Stimulated activated CD8-positive, alpha-beta memory T cell treated with anti-CD3 and anti-CD28 coated beads, Interleukin-7, amount 100 ng/mL, for 24 hours (primary cell): Measurements from ENCODE around the gene ZNF469.

Source experiments
- DNase-seq: peaks from one replicate; pipeline ENCODE4 v3.0.0-alpha.2; 2020; ENCODE audit warnings: low read depth

ZNF469 gene

DNA sequence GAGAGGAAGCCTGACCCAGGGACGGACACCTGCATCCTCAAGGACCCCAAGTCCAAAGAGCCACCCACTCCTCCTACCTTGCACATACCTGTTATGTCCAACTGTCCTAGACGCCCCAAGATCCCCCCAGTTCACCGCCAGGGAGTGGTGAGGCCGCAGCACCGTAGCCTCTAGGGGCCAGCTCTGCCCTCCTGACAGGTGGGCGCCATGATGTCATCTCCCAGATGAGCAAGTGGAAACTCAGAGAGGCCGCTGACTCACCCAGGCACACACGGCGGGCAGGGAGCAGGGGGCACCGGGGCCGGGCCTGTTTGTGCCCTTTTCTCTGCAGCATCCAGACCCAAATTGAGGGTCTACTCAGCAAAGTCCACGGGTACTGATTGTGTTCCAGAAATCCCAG, 4.8 kb upstream of the ZNF469 start:
- no peak for DNase-seq

DNA sequence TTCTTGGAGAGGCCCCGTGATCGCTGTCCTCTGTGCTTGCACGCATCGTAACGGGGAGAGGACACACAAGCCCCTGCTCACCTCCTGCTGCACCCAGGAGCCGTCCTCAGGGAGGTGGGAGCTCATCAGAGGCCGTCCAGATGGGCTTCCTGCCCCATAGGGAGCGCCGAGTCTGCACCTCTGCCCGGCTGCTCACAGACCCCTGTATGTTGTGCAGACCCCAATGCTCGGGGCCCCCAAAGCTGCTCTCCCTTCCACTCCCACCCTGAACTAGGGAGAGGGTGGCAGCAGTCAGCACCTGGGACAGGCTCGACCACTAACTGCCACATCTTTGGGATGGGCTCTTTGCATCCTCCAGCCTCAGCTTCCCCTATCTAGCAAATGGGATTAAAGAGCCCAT, 4.4 kb upstream of the ZNF469 start:
- no peak for DNase-seq

DNA sequence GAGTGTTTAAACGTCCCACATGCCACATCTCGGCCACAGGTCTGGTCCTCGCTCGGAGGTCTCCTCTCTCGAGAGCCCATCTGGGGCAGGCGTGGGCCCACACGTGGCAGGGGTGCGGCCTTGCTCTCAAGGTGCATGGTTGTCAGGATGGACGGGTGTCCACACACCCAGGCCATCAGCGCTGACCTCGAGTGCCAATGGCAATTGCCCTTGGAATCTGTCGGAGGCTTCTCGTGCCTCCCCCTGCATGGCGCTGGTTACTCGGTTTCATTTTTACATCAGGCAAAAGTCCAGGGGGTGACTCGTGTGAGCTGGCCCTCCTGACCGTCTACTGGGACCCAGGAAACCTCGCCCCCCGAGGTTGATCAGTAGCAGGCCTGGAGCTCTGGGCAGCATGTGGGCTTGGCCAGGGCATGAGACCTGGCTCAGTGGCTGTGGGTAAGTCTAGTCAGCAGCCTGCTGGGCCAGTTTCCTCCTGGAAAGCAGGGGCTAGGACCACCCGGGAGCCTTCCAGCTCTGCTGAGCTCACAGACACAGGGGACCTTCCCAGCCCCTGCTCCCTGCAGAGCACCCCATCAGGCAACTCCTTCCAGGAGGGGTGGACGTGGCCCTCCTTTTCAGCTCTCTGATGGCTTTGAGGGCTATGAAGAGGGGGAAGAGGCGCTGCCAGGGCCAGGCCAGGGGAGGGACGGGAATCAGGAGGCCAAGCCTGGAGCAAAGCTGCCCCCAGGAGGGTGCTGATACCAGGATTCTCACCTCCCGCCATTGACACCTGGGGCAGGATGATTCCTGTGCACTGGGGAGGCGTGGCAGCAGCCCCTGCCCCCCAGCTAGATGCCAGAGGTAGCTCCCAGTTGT, 3.7 kb upstream of the ZNF469 start:
- DNase-seq, result no peak

DNA sequence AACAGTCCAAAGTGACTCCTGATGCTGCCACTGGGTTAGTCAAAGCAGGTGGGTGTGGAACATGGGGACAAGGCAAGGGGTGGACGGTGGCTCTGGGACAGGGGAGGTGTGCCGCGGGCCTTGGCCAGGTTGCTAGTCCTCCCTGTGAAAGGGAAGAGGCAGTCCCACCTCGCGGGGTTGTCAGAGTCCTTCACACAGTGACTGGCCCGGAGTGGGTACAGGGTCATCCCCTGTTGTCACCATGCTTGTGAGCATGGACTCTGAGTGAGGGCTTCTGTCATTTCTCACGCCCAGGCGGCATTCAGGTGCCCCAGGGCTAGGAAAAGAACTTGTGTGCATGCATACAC, 3.1 kb upstream of the ZNF469 start:
- DNase-seq, result no peak

DNA sequence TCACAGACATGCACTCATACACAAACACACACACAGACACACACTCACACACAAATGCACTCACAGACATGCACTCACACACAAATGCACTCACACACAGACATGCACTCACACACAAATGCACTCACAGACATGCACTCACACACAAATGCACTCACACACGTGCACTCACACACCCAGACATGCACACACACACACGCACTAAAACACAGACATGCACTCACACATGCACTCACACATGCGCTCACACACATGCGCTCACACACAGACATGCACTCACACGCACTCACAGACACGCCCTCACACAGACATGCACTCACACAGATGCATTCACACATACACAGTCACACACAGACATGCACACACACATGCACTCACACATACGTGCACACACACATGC, 2.7 kb upstream of the ZNF469 start:
- DNase-seq, result no peak

DNA sequence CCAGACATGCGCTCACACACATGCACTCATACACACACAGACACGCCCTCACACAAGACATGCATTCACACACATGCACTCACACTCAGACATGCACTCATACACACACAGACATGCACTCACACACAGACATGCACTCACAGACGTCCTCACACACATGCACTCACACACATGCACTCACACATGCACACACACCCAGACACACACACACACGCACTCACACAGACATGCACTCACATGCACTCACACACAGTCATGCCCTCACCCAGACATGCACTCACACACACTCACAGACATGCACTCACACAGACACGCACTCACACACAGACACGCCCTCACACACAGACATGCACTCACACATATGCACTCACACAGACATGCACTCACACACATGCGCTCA, 2.1 kb upstream of the ZNF469 start:
- no peak for DNase-seq

DNA sequence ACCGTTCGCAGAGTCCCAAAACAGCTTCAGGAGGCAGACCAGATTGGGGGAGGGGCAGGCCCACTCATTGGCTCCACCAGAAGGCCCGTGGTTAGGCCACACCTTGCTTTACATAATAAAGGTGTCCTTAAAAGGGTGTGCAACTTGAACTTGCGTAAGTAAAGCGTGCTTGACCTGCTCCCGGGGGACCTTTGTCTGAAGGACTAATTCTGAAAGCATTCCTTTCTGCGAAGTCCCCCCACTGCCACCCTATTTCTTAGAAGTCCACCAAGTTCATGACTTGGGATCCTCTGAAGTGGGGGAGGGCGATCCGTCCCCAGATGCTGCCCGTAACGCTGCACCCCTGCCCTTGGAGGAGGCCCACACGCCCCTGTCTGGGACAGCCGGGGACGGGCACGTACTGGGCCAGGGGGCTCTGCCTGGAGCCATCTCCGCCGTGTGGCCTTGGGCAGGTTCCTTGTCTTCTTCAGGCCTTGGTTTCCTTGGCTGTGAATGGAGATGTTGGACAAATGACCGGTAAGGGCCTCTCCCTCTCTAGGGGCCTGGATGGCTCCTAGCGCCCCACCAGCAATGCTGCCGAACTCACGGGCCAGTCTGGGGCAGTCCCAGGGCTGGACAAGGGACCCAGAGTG, 823 bp upstream of the ZNF469 start:
- DNase-seq, result no peak

DNA sequence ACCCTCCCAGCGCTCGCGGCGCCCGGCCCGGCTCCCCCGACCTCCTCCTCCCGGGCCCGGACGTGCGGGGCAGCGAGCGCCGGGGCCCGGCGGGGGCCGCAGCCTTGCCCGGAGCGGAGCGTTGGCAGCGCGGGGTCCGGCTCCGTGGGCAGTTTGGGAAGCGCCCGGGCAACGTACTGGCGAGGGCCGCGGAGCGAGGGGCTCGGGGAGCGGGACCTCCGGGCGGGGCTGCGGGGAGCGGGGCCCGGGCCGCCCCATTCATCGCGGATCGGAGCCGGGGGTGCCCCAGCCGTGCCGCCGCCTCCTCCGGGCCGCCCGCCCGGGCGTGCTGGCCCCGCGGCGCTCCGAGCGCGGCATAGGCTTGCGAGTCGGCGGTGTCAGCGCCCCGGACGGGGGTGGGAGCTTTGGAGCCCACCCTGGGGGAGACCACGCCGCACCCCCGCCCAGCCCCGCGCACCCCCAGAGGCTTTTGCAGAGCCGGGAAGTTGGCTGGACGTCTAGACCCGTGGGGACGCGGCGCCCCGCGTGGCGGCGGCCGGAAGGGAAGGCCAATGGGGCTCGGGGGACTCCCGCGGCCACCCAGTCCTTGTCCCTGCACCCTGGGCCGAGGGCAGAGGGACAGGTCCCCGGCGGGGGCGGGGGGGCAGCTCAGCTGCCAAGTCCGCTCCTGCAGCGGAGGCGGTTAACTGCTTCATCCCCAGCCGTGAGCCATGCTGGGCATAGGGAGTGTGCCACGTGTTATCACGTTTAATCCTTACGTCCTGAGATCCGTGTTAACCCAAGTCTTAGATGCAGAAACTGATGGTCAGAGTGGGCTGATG, 852 bp downstream of the ZNF469 start:
- no peak for DNase-seq

DNA sequence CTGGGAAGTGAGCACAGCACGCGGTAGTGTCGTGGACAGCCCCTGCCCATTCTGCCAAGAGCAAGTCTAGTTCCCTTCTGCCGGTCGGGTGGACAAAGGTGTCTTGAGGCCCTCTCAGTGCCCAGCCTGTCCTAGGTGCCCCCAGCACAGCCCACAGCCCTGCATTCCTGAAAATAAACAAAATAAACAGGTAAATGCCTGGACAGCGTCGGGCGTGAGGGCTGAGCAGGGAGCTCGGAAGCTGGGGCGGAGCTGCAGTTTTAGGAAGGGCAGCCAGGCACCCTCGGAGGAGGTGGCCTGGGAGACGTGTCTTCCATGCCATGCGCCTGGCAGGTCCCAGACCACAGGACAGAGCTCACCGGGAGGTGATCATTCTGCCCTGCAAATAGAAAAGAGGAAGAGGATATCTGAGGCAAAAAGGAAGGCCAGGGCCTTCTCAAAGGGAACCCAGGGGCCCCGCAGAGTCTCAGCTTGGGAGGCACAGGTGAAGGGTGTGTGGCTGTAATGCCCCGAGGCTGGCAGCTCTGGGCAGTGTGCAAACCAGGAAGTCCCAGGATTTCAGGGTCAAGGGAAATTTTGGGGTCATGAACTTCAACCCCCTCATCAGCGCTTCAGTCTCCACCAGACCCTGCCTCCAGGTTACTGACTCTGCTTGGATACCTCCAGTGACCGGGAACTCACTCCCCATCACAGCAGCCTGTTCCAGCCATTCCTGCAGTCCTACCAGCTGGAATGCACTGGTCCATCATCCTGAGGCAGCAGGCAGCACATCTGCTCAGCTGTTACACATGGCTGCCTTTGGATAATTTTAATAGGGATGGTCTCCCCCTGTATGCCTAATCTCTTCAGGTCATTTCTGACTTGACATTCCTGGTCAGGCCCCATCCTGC, 1.7 kb downstream of the ZNF469 start:
- DNase-seq, result no peak

DNA sequence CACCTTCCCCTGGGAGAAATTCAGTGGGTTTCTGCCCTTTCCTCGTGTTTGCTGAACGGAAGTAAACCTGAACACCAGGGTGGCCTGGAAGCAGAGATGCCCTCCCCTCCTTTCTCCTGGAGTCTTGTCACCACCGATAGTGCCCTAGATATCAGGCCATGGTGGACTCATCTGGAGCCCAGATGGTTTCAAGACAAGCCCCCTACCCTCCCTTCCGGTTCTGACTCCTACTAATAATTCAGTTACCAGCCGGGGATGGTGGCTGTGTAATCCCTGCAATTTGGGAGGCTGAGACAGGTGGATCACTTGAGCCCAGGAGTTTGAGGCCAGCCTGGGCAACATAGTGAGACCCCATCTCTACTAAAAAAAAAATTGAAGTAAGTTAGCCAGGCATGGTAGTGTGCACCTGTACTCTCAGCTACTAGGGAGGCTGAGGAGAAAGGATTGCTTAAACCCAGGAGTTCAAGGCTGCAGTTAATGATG, 2.4 kb downstream of the ZNF469 start:
- DNase-seq, result no peak

DNA sequence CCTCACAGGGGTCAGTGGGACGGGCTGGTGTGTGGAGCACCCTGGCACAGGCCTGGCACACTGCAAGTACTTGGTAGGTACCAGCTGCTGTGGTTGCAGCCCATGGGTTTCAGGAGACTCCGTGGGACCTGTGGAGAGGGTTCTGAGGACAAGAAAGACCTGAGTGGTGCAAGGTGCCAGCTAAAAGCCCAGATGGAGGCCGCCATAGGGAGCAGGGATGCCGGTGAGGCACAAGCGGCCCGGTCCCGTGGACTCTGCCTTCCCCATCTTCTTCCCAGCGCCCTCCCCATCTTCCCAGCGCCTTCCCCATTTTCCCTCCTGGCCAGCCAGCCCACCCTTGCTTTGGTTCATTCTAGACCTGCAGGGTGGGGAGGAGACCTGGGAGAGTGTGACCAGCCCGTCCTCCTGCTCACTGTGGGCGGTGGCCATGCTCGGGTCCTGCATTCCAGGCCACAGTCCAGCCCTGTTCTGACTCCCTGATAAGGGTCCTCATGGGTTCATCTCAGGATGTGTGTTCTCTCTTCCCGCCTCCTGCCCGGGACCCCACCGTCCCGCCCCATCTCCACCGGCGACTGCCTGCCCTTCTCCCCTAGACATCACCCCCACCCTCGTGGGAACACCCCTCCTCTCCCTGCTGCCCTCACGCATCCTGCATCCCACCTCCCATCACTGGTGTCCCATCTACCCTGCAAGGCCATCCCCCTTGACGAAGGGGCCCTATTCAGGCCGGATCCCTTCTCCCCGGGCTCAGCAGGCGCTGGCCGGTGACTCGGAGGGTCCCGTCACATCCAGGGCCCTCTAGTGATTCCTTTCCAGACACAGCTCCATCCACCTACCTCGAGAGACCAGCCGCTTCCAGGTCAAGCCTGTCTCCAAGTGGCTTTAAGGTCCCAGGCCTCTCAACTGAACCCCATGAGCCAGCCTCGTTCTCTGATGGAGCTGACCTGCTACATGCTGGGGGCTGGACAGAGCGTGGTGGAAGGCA, 3.4 kb downstream of the ZNF469 start:
- no peak for DNase-seq

DNA sequence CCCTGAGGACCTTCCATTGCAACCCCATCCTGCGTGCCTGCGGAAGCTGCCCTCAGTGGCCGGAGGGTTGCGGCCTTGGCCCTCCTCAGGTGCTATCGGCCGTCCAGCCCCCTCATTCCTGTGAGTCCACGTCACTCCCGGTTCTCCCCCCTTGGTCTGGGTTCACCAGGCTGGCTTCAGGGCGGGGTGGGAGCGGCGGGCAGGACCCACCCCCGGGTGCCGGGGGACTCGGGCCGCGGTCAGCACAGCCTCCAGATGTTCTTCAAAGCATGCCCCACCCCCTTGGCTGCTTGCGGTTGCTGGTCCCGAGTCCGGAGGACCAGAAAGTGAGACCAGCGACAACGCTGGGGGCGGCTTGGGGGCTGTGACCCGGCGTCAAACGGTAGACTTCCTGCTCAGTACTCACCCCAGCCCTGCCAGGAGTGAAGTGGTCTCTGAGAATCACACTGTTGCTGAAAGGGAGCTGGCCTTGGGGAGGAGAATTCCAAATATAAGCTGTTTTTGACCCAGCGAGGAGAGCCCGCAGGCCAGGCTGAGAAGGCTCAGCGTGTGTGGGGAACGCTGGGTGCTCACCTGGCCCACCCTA, 4.5 kb downstream of the ZNF469 start:
- no peak for DNase-seq

DNA sequence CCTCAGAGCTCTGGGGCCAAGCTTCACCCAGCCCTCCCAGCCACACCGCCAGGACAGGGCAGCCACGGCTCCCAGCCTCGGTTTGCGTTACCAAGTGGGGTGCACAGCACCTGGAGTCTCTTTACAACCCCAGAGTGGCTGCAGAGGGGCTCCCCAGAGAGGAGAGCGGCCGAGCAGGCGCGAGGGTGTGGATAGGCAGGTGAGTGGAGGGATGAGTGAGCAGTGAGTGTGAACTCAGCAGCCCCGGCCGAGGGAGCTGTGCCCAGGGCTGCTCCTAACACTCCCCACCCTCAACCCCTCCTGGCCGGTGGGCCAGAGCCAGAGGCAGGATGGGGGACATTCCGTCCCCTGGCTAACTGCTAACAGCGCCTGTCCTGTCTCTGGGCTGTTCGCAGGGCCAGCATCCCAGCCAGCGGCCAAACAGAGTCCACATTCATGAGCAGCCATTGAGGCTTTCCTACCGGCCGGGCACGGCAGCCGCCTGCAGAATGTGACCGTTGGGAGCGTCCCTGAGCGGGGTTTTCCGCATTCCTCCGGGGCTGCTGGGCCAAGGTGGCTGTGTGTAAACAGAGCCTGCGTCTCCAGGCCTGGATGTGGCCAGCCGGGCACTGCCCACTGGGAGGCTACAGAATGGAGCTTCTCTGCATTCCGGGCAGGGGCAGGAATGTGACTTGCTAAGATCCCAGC, 5.3 kb downstream of the ZNF469 start:
- no peak for DNase-seq

DNA sequence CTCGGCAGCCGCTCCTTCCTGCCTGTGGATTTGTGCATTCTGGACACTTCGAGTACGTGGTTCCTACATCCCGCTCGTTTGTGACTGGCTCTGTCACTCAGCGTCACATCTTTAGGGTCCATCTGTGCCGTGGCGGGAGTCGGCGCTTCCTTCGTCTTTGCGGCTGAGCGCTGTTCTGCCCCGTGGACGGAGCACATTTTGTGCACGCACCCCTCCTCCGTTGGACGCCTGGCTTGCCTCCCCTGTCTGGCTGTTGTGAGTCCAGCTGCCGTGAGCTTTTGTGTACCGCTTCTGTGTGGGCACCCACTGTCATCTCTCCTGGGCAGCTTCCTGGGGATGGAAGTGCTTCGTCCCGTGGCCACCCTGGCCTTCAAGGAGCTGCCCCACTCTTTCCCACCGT, 6.4 kb downstream of the ZNF469 start:
- no peak for DNase-seq

DNA sequence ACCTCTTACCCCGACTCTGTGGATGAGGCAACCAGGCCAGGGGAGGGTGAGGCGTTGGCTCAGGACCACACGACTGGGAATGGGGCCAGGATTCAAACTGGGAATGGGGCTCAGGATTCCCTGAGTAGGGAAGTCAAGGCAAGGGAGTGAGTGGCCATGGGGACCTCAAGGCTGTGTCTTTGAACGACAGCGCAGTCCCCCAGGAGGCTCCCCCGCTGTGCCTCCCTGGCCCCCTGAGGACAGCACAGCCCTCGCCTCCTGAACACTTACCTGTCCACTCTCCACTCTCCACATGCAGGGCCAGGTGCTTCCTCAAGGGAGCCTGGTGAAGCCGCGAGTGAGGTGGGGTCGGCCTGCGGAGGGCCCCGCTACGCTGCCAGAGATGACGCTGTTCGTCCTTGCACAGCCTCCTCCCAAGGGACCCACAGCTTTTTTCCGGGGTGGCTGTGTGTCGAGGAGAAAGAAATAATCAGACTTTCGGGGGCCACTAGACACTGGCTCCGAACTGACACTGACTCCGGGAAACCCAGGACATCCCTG, 6.9 kb downstream of the ZNF469 start:
- no peak for DNase-seq

DNA sequence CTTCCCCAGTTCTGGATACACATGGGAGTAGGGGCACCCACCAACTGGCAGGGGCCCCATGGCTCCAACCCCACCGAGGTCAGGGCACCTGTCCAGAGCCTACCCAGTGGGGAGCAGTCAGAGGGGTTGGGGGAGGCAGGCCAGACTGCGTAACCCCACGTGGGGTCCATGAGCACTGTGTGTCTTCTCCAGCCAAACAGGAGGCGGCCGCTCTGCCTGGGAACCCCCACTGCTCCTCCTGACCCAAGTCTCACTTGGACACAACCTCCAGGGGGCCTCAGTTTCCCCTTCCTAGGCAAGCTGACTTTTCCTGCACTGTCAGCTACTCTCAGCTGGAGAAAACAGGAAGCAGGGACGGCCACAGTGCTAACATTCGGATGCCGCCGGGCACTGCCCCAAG, 7.5 kb downstream of the ZNF469 start:
- no peak for DNase-seq

DNA sequence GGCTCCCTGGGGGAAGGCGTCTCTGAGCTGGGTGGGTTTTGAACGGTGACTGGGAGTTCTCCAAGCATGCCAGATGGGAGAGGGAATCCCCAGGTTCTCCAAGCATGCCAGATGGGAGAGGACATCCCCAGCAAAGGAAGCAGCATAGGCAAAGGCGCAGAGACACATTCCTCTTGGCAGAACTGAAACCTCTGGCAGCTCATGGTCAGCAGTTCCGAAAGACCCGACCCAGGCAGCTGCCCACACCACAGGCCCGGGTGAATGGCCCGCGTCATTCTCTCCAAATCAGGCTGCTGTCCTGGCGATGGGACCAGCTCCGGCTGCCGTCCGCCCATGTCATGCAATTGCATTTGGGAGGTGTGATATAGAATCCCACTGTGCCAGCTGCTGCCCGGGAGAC, 8.0 kb downstream of the ZNF469 start:
- no peak for DNase-seq

DNA sequence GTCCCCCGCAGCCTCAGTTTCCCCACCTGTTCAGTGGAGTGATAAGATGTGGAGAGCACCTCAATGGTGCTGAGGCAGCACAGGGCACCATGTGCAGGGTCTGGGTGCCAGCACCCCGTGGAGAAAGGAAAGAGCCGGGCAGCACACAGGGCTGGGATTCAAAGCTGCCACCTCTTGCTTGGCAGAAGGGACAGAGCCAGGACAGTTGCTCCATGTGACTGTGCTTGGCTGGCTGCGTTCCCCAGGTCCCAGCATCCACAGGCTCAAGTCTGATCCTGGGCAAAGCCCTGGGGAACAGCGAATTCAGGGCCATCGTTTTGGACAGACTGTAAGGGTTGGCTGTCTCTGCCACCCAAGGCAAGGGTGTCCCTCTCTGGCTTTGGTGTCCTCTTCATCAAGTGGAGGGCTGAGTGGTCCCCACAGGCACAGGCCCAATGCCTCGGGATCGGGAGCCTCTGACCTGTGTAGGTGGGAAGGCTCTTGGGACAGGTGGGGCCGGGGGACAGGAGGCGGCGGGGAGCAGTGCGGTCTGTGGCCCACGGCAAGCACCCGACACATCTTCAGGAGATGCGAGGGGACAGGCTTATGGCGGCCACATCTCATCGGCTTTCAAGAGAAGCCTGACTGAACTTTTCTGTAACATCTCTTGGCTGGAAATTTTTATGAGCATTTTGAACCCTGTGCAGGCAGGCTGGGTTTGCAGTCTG, 8.5 kb downstream of the ZNF469 start:
- DNase-seq, result no peak

DNA sequence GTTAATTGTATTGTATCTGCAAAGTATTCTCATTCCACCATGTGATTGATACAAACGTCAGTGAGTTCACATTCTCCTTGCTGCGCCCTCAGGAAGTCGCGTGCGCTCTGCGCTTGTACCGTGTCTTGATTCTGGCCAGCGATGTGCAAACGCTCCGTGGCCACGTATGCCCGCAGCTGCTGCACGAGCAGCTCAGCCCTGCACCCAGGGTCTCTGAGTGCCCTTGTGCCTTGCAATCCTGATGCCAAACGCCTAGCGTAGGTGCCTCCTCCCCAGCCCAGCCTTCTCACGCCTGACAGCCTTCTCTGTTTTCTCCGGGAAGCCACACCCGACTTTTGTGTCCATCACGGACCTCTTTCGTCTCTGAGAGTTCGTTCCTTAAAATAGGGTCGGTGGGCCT, 9.4 kb downstream of the ZNF469 start:
- DNase-seq, result no peak
